GM23248 (cell line): Measurements from ENCODE around the gene QSOX1.

ENCODE experiments used
- EZH2 ChIP-seq: fragments of 200-600 bp; sonication (generic); IDR thresholded peaks from 2 replicates; pipeline ENCODE4 v1.6.1; 2018; ENCODE audit warnings: antibody characterized with exemption, mild to moderate bottlenecking; ENCODE audit not compliant: insufficient read depth, poor library complexity, severe bottlenecking
- EZH2phosphoT487 ChIP-seq: fragments of 200-600 bp; sonication (generic); IDR thresholded peaks from 2 replicates; pipeline ENCODE4 v1.6.1; 2018; ENCODE audit warnings: antibody characterized with exemption, moderate library complexity, mild to moderate bottlenecking, low read depth; ENCODE audit not compliant: insufficient read depth

- TF ChIP-seq EZH2phosphoT487 (no peak), EZH2 (no peak)
These were observed 62.3 kb downstream of the QSOX1 start for GRCh38 chr1:180217006-180217405.
